A549 (cell line): ENCODE measurements around the gene CLK2. TPM values are rescaled to one million over a fixed set of nuclear protein-coding genes. Genes with fewer than 3 reads are reported as not detected.

Source experiments
- ATAC-seq, 2 experiments: fragments of 200-7000 bp in 1 of 2; fragments of >200 bp in 1 of 2; cut with Nextera tagmentation in 1 of 2; cut with Tn5 transposase in 1 of 2; 3 replicates each; pipeline versions ENCODE4 v1.8.0 to v1.9.1; 2018 to 2020; ENCODE audit warnings: mild to moderate bottlenecking in 1 of 2, moderate library complexity in 1 of 2
- CTCF ChIA-PET: fragments of 300-600 bp; sonication (Branson Sonifier 250); formaldehyde crosslinking; extraction: SDS; loops from one replicate; lab custom pipeline; 2021; ENCODE audit warnings: antibody characterized with exemption, inconsistent platforms; lab: Yijun Ruan, JAX
- POLR2A ChIA-PET: fragments of 350-600 bp; formaldehyde crosslinking; extraction: SDS; loops from one replicate; lab custom pipeline; 2021; ENCODE audit warnings: antibody characterized with exemption, inconsistent platforms; lab: Yijun Ruan, JAX
- DNase-seq, 2 experiments: peaks; one replicate each; pipeline versions ENCODE4 v3.0.0 to v3.0.0-alpha.2; 2011 to 2016; ENCODE audit warnings: low read depth in 1 of 2, low spot score in 1 of 2
- FAIRE-seq: peaks from 2 replicates; lab custom pipeline; 2011; peaks lifted over from hg19 to GRCh38; lab: Jason Lieb, UNC
- H3K27ac ChIP-seq, 2 experiments: fragments of >200 bp; sonication (Bioruptor Twin); formaldehyde crosslinking; 3 replicates each; pipeline ENCODE4 v1.5.1; 2016 to 2017
- H3K4me1 ChIP-seq: fragments of >200 bp; sonication (Bioruptor Twin); formaldehyde crosslinking; 3 replicates; pipeline ENCODE4 v1.6.1; 2016
- H3K4me2 ChIP-seq: fragments of >200 bp; sonication (Bioruptor Twin); formaldehyde crosslinking; 3 replicates; pipeline ENCODE4 v1.6.1; 2016
- H3K4me3 ChIP-seq: fragments of >200 bp; sonication (Bioruptor Twin); formaldehyde crosslinking; 3 replicates; pipeline ENCODE4 v1.5.1; 2016
- H3K9me3 ChIP-seq: fragments of >200 bp; sonication (Bioruptor Twin); formaldehyde crosslinking; 3 replicates; pipeline ENCODE4 v1.6.1; 2016
- BHLHE40 ChIP-seq: IDR thresholded peaks from 2 replicates; pipeline ENCODE4 v1.6.1; 2012; ENCODE audit warnings: low read depth, low read length, inconsistent platforms
- CBX8 ChIP-seq: fragments of 200-600 bp; sonication (generic); IDR thresholded peaks from 2 replicates; pipeline ENCODE4 v1.6.1; 2016
- CEBPB ChIP-seq, 2 experiments: fragments of >200 bp in 1 of 2; sonication (Bioruptor Twin) in 1 of 2; formaldehyde crosslinking in 1 of 2; IDR thresholded peaks; 2 replicates each; pipeline ENCODE4 v1.6.1; 2012 to 2016
- HOXA7 ChIP-seq: fragments of 250-450 bp; sonication (Bioruptor Pico); IDR thresholded peaks from 2 replicates; pipeline ENCODE4 v1.5.0; 2020; ENCODE audit warnings: mild to moderate bottlenecking, moderate library complexity
- HOXB13 ChIP-seq: fragments of 250-450 bp; sonication (Bioruptor Pico); IDR thresholded peaks from 2 replicates; pipeline ENCODE4 v1.5.0; 2020; ENCODE audit warnings: low read depth, mild to moderate bottlenecking, moderate library complexity
- HOXB5 ChIP-seq: fragments of 250-450 bp; sonication (Bioruptor Pico); IDR thresholded peaks from 2 replicates; pipeline ENCODE4 v1.5.0; 2020; ENCODE audit warnings: mild to moderate bottlenecking, moderate library complexity
- JUNB ChIP-seq: fragments of >200 bp; sonication (Bioruptor Twin); formaldehyde crosslinking; IDR thresholded peaks from 2 replicates; pipeline ENCODE4 v1.6.1; 2016
- MAFK ChIP-seq: fragments of 450-650 bp; IDR thresholded peaks from 2 replicates; pipeline ENCODE4 v1.6.1; 2014; ENCODE audit not compliant: partially characterized antibody
- MAZ ChIP-seq: fragments of 150-350 bp; IDR thresholded peaks from 2 replicates; pipeline ENCODE4 v1.6.1; 2014; ENCODE audit warnings: antibody characterized with exemption, low read depth, low read length, borderline replicate concordance
- NPAS2 ChIP-seq: fragments of 250-450 bp; sonication (Bioruptor Pico); IDR thresholded peaks from 2 replicates; pipeline ENCODE4 v1.8.0; 2022; ENCODE audit warnings: mild to moderate bottlenecking, moderate library complexity, borderline replicate concordance
- RAD21 ChIP-seq, 2 experiments: fragments of >200 bp in 1 of 2; sonication (Bioruptor Twin) in 1 of 2; formaldehyde crosslinking in 1 of 2; IDR thresholded peaks in 1 of 2; conservative IDR thresholded peaks in 1 of 2; 2 replicates in 1 of 2; 3 replicates in 1 of 2; pipeline ENCODE4 v1.6.1; 2012 to 2018; ENCODE audit warnings: inconsistent platforms in 1 of 2
- RARB ChIP-seq: fragments of 250-450 bp; sonication (Bioruptor Pico); IDR thresholded peaks from 2 replicates; pipeline ENCODE4 v1.8.0; 2021; ENCODE audit warnings: mild to moderate bottlenecking, moderate library complexity
- RCOR1 ChIP-seq: fragments of 150-350 bp; IDR thresholded peaks from 2 replicates; pipeline ENCODE4 v1.6.1; 2014; ENCODE audit warnings: antibody characterized with exemption, low read length, low read depth
- RFX5 ChIP-seq: fragments of 450-650 bp; IDR thresholded peaks from 2 replicates; pipeline ENCODE4 v1.7.1; 2014; ENCODE audit warnings: antibody characterized with exemption, mild to moderate bottlenecking, moderate library complexity
- SMC3 ChIP-seq: fragments of >200 bp; sonication (Bioruptor Twin); formaldehyde crosslinking; IDR thresholded peaks from 3 replicates; pipeline ENCODE4 v1.6.1; 2018; ENCODE audit warnings: inconsistent platforms
- TFCP2L1 ChIP-seq: fragments of 250-450 bp; sonication (Bioruptor Pico); IDR thresholded peaks from 2 replicates; pipeline ENCODE4 v1.5.0; 2021; ENCODE audit warnings: mild to moderate bottlenecking
- WGBS: methylation state at CpG from one replicate; pipeline ENCODE4 v1.1.6; 2017; ENCODE audit errors: missing lambda C conversion rate; 5-methylcytosine and 5-hydroxymethylcytosine counted together
- polyA plus RNA-seq, 4 experiments: library from polyadenylated mRNA; depleted of rRNA in 3 of 4; stranded (reverse); fragments of >200 nt; fragmentation: RNase III in 1 of 4; extraction: RNeasy Plus Mini Kit Qiagen cat#74134 plus additional on column Dnase treatment in 1 of 4; gene quantifications; 2 replicates in 3 of 4; 3 replicates in 1 of 4; pipeline ENCODE4 v1.2.3, GENCODE V29; 2011 to 2017
- TF ChIP-seq, protein P1 (sequence below): fragments of 150-350 bp; IDR thresholded peaks from 2 replicates; pipeline ENCODE4 v1.6.1; 2014; ENCODE audit warnings: low read depth, mild to moderate bottlenecking, low read length
- TF ChIP-seq, protein P2 (sequence below): fragments of >200 bp; sonication (Bioruptor Twin); formaldehyde crosslinking; IDR thresholded peaks from 3 replicates; pipeline ENCODE4 v1.5.1; 2016
- TF ChIP-seq, protein P3 (sequence below): fragments of >200 bp; sonication (Bioruptor Twin); formaldehyde crosslinking; IDR thresholded peaks from 2 replicates; pipeline ENCODE4 v1.6.1; 2016

CLK2 gene
- polyA plus RNA-seq, 2 of the 4 experiments (the other 2 are of a cell fraction), result 37.9 to 45.7 TPM

DNA sequence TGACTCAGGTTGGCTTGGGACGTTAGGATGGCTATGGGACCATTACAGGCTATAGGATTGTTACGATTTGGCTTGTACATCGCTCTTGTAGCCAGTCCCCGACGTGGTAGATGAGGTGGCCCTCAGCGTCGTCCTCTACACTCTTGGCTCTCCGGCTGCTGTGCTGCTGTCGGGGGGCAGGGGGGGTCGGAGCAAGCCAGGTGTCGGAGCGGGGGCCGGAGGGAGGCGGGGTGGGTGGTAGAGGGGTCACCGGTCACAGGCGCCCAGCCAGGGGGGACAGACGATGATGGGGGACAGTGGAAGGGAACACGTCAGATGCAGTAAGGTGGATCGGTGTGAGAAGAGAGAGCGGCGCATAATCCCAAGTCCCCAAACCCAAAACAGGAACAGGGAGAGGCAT is 4.7 kb downstream of the CLK2 start:
- no peak for DNase-seq
- FAIRE-seq, result no peak
- H3K9me3 ChIP-seq, result no peaks in the 10 kb centered on the region
- WGBS, result 98% methylated on average over 14 of the region's 21 CpGs
- H3K4me3 ChIP-seq, result no peak overlapping the region
- POLR2A ChIA-PET, result no interaction called here
- no peak overlapping the region for H3K4me2 ChIP-seq
- CTCF ChIA-PET, result interaction anchor here (4.3 to 16.5 kb wide), 2 partner anchors 19 to 55 kb away, joined by 26 to 326 read pairs; no protein-coding TSS in a partner anchor
- no peak for ATAC-seq
- TF ChIP-seq MAZ (no peak), HOXA7 (no peak), JUNB (no peak), CEBPB (IDR thresholded peaks at IDR 0.05) (no peak), BHLHE40 (no peak), CBX8 (no peak), RAD21 (conservative IDR thresholded peaks at IDR 0.05 in 1 of 2, IDR thresholded peaks at IDR 0.05 in 1 of 2) (no peak), HOXB5 (CRISPR knock-in tag) (no peak), HOXB13 (CRISPR knock-in tag) (no peak)
- TF ChIP-seq, protein P1, sequence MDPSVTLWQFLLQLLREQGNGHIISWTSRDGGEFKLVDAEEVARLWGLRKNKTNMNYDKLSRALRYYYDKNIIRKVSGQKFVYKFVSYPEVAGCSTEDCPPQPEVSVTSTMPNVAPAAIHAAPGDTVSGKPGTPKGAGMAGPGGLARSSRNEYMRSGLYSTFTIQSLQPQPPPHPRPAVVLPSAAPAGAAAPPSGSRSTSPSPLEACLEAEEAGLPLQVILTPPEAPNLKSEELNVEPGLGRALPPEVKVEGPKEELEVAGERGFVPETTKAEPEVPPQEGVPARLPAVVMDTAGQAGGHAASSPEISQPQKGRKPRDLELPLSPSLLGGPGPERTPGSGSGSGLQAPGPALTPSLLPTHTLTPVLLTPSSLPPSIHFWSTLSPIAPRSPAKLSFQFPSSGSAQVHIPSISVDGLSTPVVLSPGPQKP, result no peak
- peaks cover 9% of the 10 kb centered on the region; the same call in 2 of the 3 replicates for H3K4me1 ChIP-seq
- H3K27ac ChIP-seq, result no peak overlapping the region

DNA sequence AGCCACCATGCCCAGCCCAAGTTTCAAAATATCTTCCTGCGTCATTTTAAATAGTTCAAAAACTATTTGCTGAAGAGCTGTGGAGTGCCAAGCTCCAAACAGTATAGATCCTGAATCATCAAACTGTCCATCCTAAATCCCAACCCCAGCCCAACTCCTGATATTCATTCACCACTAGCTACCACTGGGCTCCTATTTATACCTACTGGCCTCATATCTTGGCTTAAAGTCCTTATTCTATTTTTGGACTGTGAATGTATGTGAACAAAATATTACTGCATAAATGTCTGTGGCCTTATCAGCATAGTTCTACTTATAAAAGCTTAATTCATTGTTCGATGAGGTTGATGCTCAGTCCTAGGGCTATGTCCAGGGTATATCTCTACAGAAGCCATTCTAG is 5.9 kb downstream of the CLK2 start:
- Histone ChIP-seq H3K4me1 (peaks cover 13% of the 10 kb centered on the region), H3K27ac (no peak overlapping the region), H3K4me3 (no peak overlapping the region), H3K4me2 (no peak overlapping the region), H3K9me3 (no peaks in the 10 kb centered on the region)
- no peak for TF ChIP-seq SMC3
- no peak for TF ChIP-seq NPAS2 (CRISPR knock-in tag)
- TF ChIP-seq, protein P2, sequence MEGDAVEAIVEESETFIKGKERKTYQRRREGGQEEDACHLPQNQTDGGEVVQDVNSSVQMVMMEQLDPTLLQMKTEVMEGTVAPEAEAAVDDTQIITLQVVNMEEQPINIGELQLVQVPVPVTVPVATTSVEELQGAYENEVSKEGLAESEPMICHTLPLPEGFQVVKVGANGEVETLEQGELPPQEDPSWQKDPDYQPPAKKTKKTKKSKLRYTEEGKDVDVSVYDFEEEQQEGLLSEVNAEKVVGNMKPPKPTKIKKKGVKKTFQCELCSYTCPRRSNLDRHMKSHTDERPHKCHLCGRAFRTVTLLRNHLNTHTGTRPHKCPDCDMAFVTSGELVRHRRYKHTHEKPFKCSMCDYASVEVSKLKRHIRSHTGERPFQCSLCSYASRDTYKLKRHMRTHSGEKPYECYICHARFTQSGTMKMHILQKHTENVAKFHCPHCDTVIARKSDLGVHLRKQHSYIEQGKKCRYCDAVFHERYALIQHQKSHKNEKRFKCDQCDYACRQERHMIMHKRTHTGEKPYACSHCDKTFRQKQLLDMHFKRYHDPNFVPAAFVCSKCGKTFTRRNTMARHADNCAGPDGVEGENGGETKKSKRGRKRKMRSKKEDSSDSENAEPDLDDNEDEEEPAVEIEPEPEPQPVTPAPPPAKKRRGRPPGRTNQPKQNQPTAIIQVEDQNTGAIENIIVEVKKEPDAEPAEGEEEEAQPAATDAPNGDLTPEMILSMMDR, result no peak
- no peak for TF ChIP-seq RCOR1
- no peak for TF ChIP-seq HOXB5 (CRISPR knock-in tag)
- no peak for TF ChIP-seq RARB (CRISPR knock-in tag)
- TF ChIP-seq TFCP2L1 (CRISPR knock-in tag), result no peak
- TF ChIP-seq RFX5, result no peak
- TF ChIP-seq, protein P3, sequence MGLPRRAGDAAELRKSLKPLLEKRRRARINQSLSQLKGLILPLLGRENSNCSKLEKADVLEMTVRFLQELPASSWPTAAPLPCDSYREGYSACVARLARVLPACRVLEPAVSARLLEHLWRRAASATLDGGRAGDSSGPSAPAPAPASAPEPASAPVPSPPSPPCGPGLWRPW, result no peak
- TF ChIP-seq BHLHE40, result no peak
- WGBS, result 96% methylated on average over 2 of the region's 2 CpGs
- ChIA-PET POLR2A (no interaction called here), CTCF (interaction anchor here (0.9 to 16.5 kb wide), 5 partner anchors 9 to 381 kb away, joined by 4 to 326 read pairs (median 6); partner anchors contain the start of gene HCN3)
- no peak for DNase-seq
- no peak for FAIRE-seq
- no peak for ATAC-seq

DNA sequence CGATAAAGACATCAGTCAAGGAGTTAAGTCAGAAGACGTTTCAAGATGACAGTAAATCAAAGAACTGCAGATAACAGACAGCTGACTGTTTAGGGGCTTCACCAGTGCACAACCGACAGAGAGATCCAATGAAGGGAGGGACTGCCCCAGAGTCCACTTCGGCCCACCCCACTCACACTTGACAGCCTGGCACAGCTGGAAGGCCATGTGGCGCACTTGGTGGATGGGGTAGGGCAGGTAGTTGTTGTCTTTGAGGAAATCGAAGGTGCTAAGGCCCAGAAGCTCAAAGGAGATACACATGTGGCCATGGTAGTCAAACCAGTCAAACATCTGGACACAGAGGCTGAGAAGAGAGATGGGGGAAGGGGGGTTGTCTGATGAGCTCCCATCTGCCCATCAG is 6.8 kb downstream of the CLK2 start:
- H3K4me1 ChIP-seq, result peaks cover 5% of the 10 kb centered on the region
- no peaks in the 10 kb centered on the region for H3K9me3 ChIP-seq
- WGBS, result 89% methylated on average over 6 of the region's 6 CpGs
- ChIA-PET CTCF (interaction anchor here (0.9 to 16.5 kb wide), 6 partner anchors 10 to 382 kb away, joined by 3 to 326 read pairs (median 11); no protein-coding TSS in a partner anchor), POLR2A (no interaction called here)
- no peak overlapping the region for H3K4me3 ChIP-seq
- ATAC-seq (no peak), FAIRE-seq (no peak), DNase-seq (no peak)
- no peak overlapping the region for H3K4me2 ChIP-seq
- no peak for TF ChIP-seq MAFK
- no peak overlapping the region for H3K27ac ChIP-seq
